Measurements from ENCODE around the gene ELF4.

GRCh38 chrX:130090364-130090763 is 19.9 kb downstream of the ELF4 start:
- TF ChIP-seq EGR2 (tag by site-specific recombination; IDR thresholded peaks at IDR 0.05; ENCODE audit: low read depth) (no peak), ZNF175 (tag by site-specific recombination; IDR thresholded peaks at IDR 0.05) (no peak), REST (tag by site-specific recombination; IDR thresholded peaks at IDR 0.05) (no peak), CTCF (tag by site-specific recombination; IDR thresholded peaks at IDR 0.05) (no peak), SP2 (tag by site-specific recombination; IDR thresholded peaks at IDR 0.05) (no peak), ZNF311 (tag by site-specific recombination; IDR thresholded peaks at IDR 0.05; ENCODE audit: borderline replicate concordance) (no peak), ZBTB8A (tag by site-specific recombination; IDR thresholded peaks at IDR 0.05) (no peak), TSHZ1 (tag by site-specific recombination; IDR thresholded peaks at IDR 0.05; ENCODE audit: borderline replicate concordance) (no peak), ZNF16 (tag by site-specific recombination; IDR thresholded peaks at IDR 0.05; ENCODE audit: low read depth) (no peak)
